ENCODE measurements around the gene B4GALT7.

- TF ChIP-seq CTCF (IDR thresholded peaks at IDR 0.05) (no peak), POLR2A (IDR thresholded peaks at IDR 0.05) (no peak)
Observed at GRCh38 chr5:177592905-177593304, 7.0 kb upstream of the B4GALT7 start.
